ENCODE measurements around the gene SLC15A5. TPM values are rescaled to one million over a fixed set of nuclear protein-coding genes. Genes with fewer than 3 reads are reported as not detected.

The SLC15A5 gene
- total and polyA plus RNA-seq, 2 of the 8 experiments (the other 6 are each of a cell fraction or from before 2014, with no cell fraction given), result not detected

GRCh38 chr12:16323638-16324037 is 46.2 kb upstream of the SLC15A5 start:
- Histone ChIP-seq H3K79me1 (ENCODE audit: low read depth, low read length) (no peaks in the 10 kb centered on the region), H3K4me1 (replicated peaks in 1 of 4; ENCODE audit: control insufficient read depth in 3 of 4, insufficient read depth in 4 of 4, low read length in 3 of 4) (peaks cover 0 to 3% (median 3%) of the 10 kb centered on the region in 4 experiments; a peak in 1 of 7 replicates), H3K4me2 (ENCODE audit: insufficient read depth in 1 of 2, low read depth in 2 of 2, low read length in 2 of 2) (no peak overlapping the region), H2BK120ac (replicated peaks; ENCODE audit: low read depth, low read length) (no peak overlapping the region), H4K5ac (ENCODE audit: insufficient read length, low read depth, low read length) (no peak overlapping the region), H3K36me3 (ENCODE audit: control insufficient read depth in 2 of 4, insufficient read depth in 4 of 4, low read length in 3 of 4) (no peaks in the 10 kb centered on the region), H4K8ac (ENCODE audit: extremely low read depth, insufficient read depth, low read length) (no peak overlapping the region), H3K27ac (ENCODE audit: low read depth, low read length) (no peak overlapping the region), H3K27me3 (replicated peaks in 1 of 4; ENCODE audit: control insufficient read depth in 3 of 4, extremely low read depth in 1 of 4, insufficient read depth in 3 of 4, low read length in 3 of 4) (no peaks in the 10 kb centered on the region), H2BK20ac (ENCODE audit: low read length) (no peak overlapping the region), H3K14ac (ENCODE audit: insufficient read length) (no peak overlapping the region), H4K20me1 (replicated peaks in 1 of 2; ENCODE audit: control insufficient read depth in 1 of 2, insufficient read depth in 2 of 2, low read length in 2 of 2) (no peaks in the 10 kb centered on the region), H3K4ac (replicated peaks; ENCODE audit: insufficient read length, low read depth, low read length) (no peak overlapping the region), H2AK5ac (ENCODE audit: low read depth, low read length) (no peak overlapping the region), H3K9me3 (ENCODE audit: insufficient read depth in 2 of 2, low read depth in 1 of 2, low read length in 1 of 2) (peaks cover 0 to 3% of the 10 kb centered on the region in 2 experiments; a peak in 1 of 4 replicates), H3K56ac (replicated peaks; ENCODE audit: insufficient read length, low read depth, low read length) (no peak overlapping the region), H2AFZ (ENCODE audit: low read length) (no peak overlapping the region), H2BK15ac (ENCODE audit: low read length) (no peak overlapping the region), H3K18ac (ENCODE audit: extremely low read depth, low read length) (no peak overlapping the region), H2BK5ac (ENCODE audit: low read depth, low read length) (no peak overlapping the region), H3K79me2 (ENCODE audit: control insufficient read depth in 1 of 2, insufficient read depth in 2 of 2, low read length in 2 of 2) (no peaks in the 10 kb centered on the region), H2BK12ac (ENCODE audit: low read depth, low read length) (no peak overlapping the region), H4K91ac (replicated peaks; ENCODE audit: insufficient read length, low read length) (no peak overlapping the region), H3K4me3 (ENCODE audit: extremely low read depth in 1 of 4, insufficient read depth in 2 of 4, low read depth in 3 of 4, low read length in 4 of 4) (no peak overlapping the region), H3K23ac (ENCODE audit: insufficient read length) (no peak overlapping the region), H3K23me2 (ENCODE audit: low read depth, low read length) (no peaks in the 10 kb centered on the region), H3K9ac (replicated peaks in 1 of 4; ENCODE audit: extremely low read depth in 1 of 4, low read depth in 3 of 4, low read length in 3 of 4) (no peak overlapping the region)
- ChIA-PET POLR2A (ENCODE audit: partially characterized antibody) (no interaction called here), CTCF (ENCODE audit: partially characterized antibody) (interaction anchor here (1.2 kb wide), 1 partner anchor 20 kb away, joined by 4 read pairs; no protein-coding TSS in a partner anchor)
- FAIRE-seq (no peak), DNase-seq (ENCODE audit: low read depth in 1 of 2, low spot score in 2 of 2) (no peak)
- 92% methylated on average over 2 of the region's 2 CpGs; no CpG with 5 or more reads in 1 of the 2 experiments for WGBS, 2 experiments (ENCODE audit: extremely low coverage in 1 of 2, insufficient coverage in 1 of 2, insufficient read length in 1 of 2, insufficient replicate concordance in 2 of 2, low coverage in 1 of 2, low lambda C conversion rate in 2 of 2, missing lambda C conversion rate in 1 of 2)
- no peak for TF ChIP-seq EP300 (IDR thresholded peaks at IDR 0.05; ENCODE audit: borderline replicate concordance in 1 of 2, low read depth in 2 of 2, low read length in 2 of 2)

Measured in H1 (cell line).